SW 1271 (cell line): ENCODE measurements around the gene TANC1.
"Not testable (repeated sequence)": the region's sequence is repeated elsewhere in the genome, so short reads cannot be mapped to it uniquely, and the experiment has no call there.

Experiments used
- DNase-seq, 2 experiments: peaks; one replicate each; lab custom pipeline; 2025; lab: John Stamatoyannopoulos, UW

The TANC1 gene

GRCh38 chr2:159140070-159140769 lies 171.8 kb downstream of the TANC1 start:
- DNase-seq: no peak

DNA sequence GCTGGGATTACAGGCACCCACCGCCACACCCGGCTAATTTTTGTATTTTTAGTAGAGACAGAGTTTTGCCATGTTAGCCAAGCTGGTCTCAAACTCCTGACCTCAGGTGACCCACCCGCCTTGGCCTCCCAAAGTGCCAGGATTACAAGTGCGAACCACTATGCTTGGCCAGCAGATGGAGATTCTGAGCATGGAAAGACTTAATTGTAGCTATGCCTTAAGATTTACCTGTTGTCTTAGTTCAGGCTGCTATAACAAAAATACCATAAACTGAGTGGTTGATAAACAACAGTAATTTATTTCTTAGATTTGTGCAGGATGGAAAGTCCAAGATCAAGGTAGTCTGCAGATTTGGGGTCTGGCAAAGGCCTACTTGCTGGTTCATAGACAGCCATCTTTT lies 172.4 kb downstream of the TANC1 start:
- not testable (repeated sequence) for DNase-seq

GRCh38 chr2:159144776-159145614 lies 176.6 kb downstream of the TANC1 start:
- DNase-seq: no peak

DNA sequence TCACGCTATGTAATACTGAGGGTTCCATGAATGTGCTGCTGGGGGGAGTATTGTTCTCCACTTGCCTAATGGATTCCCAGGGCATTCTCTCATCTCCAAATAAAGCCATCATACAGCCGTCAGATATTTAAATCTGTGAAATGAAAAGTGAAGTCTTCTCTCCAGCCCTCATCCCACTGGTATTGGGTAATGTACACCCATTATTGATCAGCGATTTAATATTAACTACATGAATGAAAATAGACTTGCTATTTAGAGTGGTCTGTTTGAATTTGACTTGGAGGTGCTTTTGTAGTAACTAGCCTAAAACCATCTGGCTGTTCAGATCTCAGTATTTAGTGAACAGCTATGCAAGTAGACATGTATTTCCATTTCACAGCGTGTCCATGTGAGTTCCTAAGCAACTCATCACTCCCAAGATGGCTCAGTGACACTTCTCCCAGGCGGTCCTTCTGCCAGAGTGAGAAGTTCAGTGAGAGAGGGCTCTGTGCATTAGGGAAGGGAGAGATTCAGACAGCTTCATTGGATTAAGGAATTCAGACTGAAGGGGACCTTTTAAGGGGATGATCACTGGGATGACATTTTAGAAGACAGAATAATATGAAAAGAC lies 177.4 kb downstream of the TANC1 start:
- no peak for DNase-seq

DNA sequence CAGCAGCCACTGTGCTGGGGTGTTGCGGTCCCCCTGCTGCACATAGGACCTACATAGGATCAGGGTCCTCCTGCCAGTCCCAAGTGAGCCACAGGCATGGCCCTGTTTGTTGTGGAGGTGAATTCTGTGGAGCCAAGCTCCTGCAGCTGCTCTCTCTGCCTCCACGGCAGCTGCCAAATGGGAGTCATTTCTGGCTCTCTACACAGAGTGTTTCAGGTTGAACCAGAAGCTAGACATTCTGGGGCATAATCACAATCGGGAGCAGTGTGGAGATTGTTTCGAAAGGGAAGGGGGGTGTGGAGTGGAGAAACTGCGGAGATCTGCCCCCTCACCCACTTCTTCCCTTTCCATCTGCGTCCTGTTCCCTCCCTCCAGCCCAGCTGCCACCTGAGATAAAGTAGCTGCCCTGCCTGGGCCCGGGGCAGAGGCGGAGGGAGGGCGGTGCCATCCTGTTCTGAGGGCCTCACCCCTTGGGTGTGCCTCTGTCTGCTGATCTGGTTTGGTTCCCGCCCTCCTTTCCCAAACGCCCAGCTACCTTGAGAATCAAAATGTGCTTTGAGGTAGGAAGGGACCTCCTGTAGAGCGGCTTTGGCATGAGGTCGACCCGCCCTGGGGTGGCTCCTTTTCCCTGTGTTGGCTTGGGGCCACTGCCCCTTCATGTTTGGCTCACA lies 178.7 kb downstream of the TANC1 start:
- no peak for DNase-seq

DNA sequence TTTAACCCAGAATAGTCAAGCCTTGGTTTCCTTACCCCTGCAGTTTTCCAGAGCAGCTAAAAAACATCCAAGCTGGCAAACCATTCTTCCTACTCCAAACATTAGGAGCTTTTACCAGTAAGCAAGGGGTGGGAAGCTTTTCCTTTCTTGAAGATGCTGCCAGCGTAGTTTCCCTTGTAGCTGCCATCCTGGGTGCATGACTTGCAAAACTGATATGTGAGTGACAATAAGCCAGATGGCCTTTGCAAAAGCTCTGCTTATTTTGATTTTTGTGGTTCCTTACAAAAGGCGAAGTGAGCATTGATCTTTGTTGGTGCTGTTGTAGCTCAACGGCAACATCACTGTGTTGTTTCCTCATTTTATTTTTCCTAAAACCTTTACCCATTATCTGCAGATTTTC lies 179.2 kb downstream of the TANC1 start:
- no peak for DNase-seq

DNA sequence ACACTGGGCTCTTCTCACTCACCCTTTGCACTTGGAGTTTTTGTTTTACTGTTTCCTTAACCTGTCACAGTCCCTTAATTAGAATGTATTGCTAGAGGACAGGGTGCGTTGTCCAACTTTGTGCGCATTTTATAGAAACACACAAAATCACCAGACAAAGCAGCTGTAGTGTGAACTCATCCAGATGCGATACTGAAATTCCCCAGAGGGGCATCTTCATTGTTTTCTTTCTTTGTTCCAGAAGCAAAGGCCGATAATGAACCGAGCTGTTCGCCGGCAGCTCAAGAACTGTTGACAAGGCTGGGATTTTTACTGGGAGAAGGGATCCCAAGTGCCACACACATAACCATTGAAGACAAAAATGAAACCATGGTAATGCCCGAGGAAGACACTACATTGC lies 180.5 kb downstream of the TANC1 start:
- DNase-seq: no peak

DNA sequence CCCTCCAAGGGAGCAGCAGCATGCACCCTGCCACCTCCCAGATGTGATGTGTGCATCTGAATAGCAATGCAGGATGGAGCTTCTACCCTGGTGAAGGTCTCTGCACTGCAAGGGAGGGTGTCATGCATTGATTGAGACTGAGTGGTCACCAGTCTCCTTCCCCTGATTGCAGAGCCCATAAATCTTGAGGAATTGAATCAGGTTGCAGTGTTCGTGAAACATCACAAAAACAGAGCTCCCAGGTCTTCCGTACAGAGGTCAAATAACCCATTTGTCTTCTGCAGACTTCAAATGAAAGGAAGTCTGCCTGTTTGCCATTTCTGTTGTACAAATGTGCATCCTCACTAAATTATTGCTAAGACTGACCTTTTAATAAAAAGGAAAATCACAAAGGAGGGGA lies 181.3 kb downstream of the TANC1 start:
- DNase-seq: no peak

GRCh38 chr2:159150280-159150746 lies 181.9 kb downstream of the TANC1 start:
- DNase-seq: no peak

DNA sequence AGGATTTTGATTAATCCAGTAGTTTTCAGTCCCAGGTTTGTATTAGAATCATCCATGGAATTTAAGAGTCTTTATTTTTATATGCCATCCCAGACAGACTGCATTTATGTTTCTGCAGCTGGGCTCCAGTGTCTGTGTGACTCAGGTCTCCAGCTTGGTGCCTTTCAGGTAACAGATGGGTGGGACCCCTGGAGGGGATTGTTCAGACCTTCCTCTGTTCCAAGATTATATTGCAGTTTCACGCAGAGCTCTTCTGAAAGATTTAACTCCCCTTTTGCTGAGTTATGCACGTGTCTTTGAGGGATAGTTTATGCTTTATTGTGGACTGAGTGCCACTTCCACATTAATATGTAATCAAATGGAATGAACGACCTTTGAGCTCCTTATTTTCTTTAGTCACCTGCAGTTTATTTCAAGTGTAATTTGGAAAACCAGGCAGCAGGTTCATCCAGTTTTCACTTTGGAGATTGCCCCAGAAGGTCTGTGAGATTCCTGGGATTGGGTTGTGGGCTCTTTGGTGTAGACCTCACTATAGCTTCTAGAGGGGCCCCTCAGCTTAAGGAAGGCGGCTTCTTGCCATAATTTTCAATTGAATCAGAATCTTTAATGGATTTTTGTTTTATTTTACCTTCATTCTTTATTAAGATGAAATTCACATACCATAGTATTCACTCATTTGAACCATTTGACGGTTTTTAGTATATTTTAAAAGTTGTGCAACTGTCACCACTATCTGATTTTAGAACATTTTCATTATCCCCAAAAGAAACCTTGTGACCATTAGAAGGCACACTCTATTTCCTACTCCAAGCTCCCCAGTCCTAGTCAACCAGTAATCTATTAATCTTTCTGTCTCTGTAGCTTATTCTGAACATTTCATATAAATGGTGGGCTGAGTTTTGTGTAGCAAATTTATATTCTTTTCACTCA lies 183.0 kb downstream of the TANC1 start:
- no peak for DNase-seq

- DNase-seq: no peak
These were observed 183.8 kb downstream of the TANC1 start for GRCh38 chr2:159152128-159152778.

- DNase-seq: no peak
These were observed 184.6 kb downstream of the TANC1 start for GRCh38 chr2:159153063-159153462.

- DNase-seq: no peak
These were observed 185.0 kb downstream of the TANC1 start for GRCh38 chr2:159153463-159153862.

- no peak for DNase-seq
These were observed 185.5 kb downstream of the TANC1 start for GRCh38 chr2:159153951-159154350.

DNA sequence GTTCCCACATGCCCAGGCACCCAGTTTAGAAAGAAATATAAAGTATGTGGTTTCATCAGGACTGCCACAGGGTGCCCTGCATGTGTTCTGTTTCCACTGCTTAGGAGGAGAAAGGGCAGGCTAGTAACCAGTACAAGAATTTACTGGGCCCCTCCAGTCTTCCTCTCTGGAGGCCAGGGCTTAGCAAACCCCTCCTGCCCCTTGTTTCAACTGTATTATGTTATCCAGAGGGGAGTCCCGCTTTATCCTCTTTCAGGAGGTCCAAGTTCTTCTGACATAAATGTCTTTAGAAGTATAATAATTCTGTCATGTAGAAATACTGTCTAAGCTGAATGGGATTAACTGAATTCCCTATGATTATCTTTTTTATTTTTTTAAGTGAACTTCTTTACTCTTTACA lies 185.9 kb downstream of the TANC1 start:
- no peak for DNase-seq

DNA sequence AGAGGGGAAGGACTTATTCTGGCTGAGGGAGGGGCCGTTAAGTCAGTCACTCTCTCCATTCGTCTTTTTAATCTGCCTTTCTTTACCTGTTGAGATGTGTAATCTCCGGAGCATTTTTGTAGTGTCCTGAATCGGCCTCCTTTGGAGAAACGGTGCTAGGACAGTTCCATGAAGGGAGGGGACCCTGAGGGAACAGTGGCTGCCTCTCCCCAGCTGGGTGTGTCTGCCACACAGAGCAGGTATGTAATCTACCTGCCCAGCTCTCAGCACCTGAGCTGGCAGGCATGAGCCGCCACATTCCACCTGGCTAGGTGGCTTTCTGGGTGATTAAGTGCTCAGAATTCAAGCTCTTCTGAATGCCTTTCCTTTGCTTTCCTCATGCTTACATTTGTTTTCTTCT lies 186.9 kb downstream of the TANC1 start:
- DNase-seq: no peak

GRCh38 chr2:159155791-159156190 lies 187.4 kb downstream of the TANC1 start:
- DNase-seq: no peak

DNA sequence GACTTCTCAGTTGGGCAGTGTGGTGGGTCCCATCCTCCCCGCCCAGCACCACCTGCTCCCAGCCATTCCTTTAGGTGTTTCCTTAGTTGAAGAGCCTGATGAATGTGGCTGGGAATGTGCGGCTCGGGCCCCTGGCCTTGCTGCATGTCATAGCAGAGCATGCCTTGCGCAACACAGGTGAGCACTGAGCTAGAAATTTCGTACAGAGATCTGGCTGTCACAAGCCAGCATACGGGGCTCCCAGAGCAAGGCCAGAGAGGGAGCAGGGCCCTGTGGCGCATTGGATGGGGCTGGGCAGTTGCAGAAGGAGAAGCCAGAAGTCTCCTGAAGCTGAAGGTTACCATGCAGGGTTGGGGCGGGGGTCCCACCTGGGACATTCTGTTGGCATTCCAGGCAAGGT lies 188.4 kb downstream of the TANC1 start:
- DNase-seq: no peak

- DNase-seq: no peak
These were observed 189.1 kb downstream of the TANC1 start for GRCh38 chr2:159157361-159158209.

- DNase-seq: no peak
These were observed 192.0 kb downstream of the TANC1 start for GRCh38 chr2:159160412-159160811.
